ENCODE results near the gene FRMD8. TPM values are rescaled to one million over a fixed set of nuclear protein-coding genes. Genes with fewer than 3 reads are reported as not detected.
"Not testable (repeated sequence)": the region's sequence is repeated elsewhere in the genome, so short reads cannot be mapped to it uniquely, and the experiment has no call there.

Gene FRMD8
- total RNA-seq, 4 donors from 2014 or later = 11.5 to 51.7 (median 20.1) TPM

GRCh38 chr11:65410936-65411680, 24.7 kb downstream of the FRMD8 start:
- Histone ChIP-seq H3K36me3 (peaks cover 0 to 51% of the 10 kb centered on the region in 2 donors), H3K4me1 (peaks cover 14 to 22% of the 10 kb centered on the region in 2 donors), H3K27me3 (no peaks in the 10 kb centered on the region), H3K4me3 (no peak overlapping the region), H3K9me3 (no peaks in the 10 kb centered on the region), H3K27ac (peak overlapping the region in 2 of 4 donors; percentile 62 to 69)
- intact Hi-C loops (cut with DNase I; ENCODE audit: low total_unique reads) = no loop called here
- ATAC-seq (no peak), DNase-seq (peak in 1 of 2 donors; percentile 11)
- no peak for TF ChIP-seq CTCF (IDR thresholded peaks at IDR 0.05 in 4 of 5, conservative IDR thresholded peaks at IDR 0.05 in 1 of 5)
- no peak for TF ChIP-seq POLR2A (IDR thresholded peaks at IDR 0.05)
- in situ Hi-C loops (cut with MboI; ENCODE audit: low sequenced_read_pairs in 4 of 4) = loop anchor here in 2 of 4 donors (10.0 kb wide), 2 partner anchors 46 to 54 kb away; no protein-coding TSS in a partner anchor

GRCh38 chr11:65411681-65412070, 25.2 kb downstream of the FRMD8 start:
- no peak for DNase-seq

GRCh38 chr11:65412271-65413076, 26.0 kb downstream of the FRMD8 start:
- Histone ChIP-seq H3K36me3 (peaks cover 0 to 37% of the 10 kb centered on the region in 2 donors), H3K4me1 (peaks cover 21 to 35% of the 10 kb centered on the region in 2 donors), H3K9me3 (no peaks in the 10 kb centered on the region), H3K27me3 (no peaks in the 10 kb centered on the region), H3K4me3 (no peak overlapping the region), H3K27ac (peak overlapping the region in 3 of 4 donors; percentile 62 to 69 (median 65))
- DNase-seq (peak in 1 of 2 donors; percentile 27), ATAC-seq (no peak)
- TF ChIP-seq CTCF (IDR thresholded peaks at IDR 0.05 in 4 of 5, conservative IDR thresholded peaks at IDR 0.05 in 1 of 5) (no peak), POLR2A (IDR thresholded peaks at IDR 0.05) (no peak)
- intact Hi-C loops (cut with DNase I; ENCODE audit: low total_unique reads) (no loop called here), in situ Hi-C loops (cut with MboI; ENCODE audit: low sequenced_read_pairs in 4 of 4) (loop anchor here in 2 of 4 donors (10.0 kb wide), 2 partner anchors 48 to 52 kb away; no protein-coding TSS in a partner anchor)

More at GRCh38 chr11:65411681-65412070, 25.2 kb downstream of the FRMD8 start:
- intact Hi-C loops (cut with DNase I; ENCODE audit: low total_unique reads) = no loop called here
- no peaks in the 10 kb centered on the region for H3K9me3 ChIP-seq
- peaks cover 16 to 27% of the 10 kb centered on the region in 2 donors for H3K4me1 ChIP-seq
- H3K27me3 ChIP-seq = no peaks in the 10 kb centered on the region
- no peak overlapping the region for H3K4me3 ChIP-seq
- ATAC-seq = no peak
- TF ChIP-seq CTCF (IDR thresholded peaks at IDR 0.05 in 4 of 5, conservative IDR thresholded peaks at IDR 0.05 in 1 of 5) = no peak
- no peak for TF ChIP-seq POLR2A (IDR thresholded peaks at IDR 0.05)
- in situ Hi-C loops (cut with MboI; ENCODE audit: low sequenced_read_pairs in 4 of 4) = loop anchor here in 2 of 4 donors (10.0 kb wide), 2 partner anchors 47 to 53 kb away; no protein-coding TSS in a partner anchor
- H3K36me3 ChIP-seq = peaks cover 0 to 45% of the 10 kb centered on the region in 2 donors
- peak overlapping the region in 3 of 4 donors; percentile 62 to 69 (median 65) for H3K27ac ChIP-seq

- Histone ChIP-seq H3K36me3 (peaks cover 0 to 30% of the 10 kb centered on the region in 2 donors), H3K27ac (peak overlapping the region in 3 of 4 donors; percentile 62 to 69 (median 65)), H3K4me1 (peaks cover 27 to 41% of the 10 kb centered on the region in 2 donors)
- DNase-seq; H3K27me3 ChIP-seq; H3K9me3 ChIP-seq; ATAC-seq; intact Hi-C loops (cut with DNase I; ENCODE audit: low total_unique reads); H3K4me3 ChIP-seq: not testable (repeated sequence)
- in situ Hi-C loops (cut with MboI; ENCODE audit: low sequenced_read_pairs in 4 of 4) = loop anchor here in 2 of 4 donors (10.0 kb wide), 2 partner anchors 48 to 52 kb away; no protein-coding TSS in a partner anchor
Measured at GRCh38 chr11:65413077-65413664, 26.7 kb downstream of the FRMD8 start.

Data from gastrocnemius medialis (tissue), 4 donors.